HepG2 (cell line): ENCODE results near the gene OSBPL3. TPM values are rescaled to one million over a fixed set of nuclear protein-coding genes. Genes with fewer than 3 reads are reported as not detected.

Source experiments
- ATAC-seq: fragments of 200-7000 bp; cut with Tn5 transposase; 3 replicates; pipeline ENCODE4 v1.9.1; 2020; ENCODE audit warnings: mild to moderate bottlenecking, moderate library complexity
- BruUV-seq: library from RNA; stranded (reverse); fragments of 400-500 nt; replicated peaks from 2 replicates; lab custom pipeline; 2021; lab: Mats Ljungman, UMichigan
- CTCF ChIA-PET: fragments of 300-600 bp; formaldehyde crosslinking; extraction: SDS; loops from one replicate; lab custom pipeline; 2021; ENCODE audit warnings: low total read pairs, inconsistent platforms, low intra/inter-chr PET ratio; lab: Yijun Ruan, JAX
- POLR2A ChIA-PET: fragments of 350-600 bp; sonication (Branson Sonifier 250); formaldehyde crosslinking; loops from one replicate; lab custom pipeline; 2020; ENCODE audit warnings: antibody characterized with exemption, inconsistent platforms; lab: Yijun Ruan, JAX
- DNase-seq: peaks from one replicate; pipeline ENCODE4 v3.0.0-alpha.2; 2015; ENCODE audit warnings: low spot score
- FAIRE-seq: peaks from 3 replicates; lab custom pipeline; 2011; peaks lifted over from hg19 to GRCh38; lab: Jason Lieb, UNC
- H2AFZ ChIP-seq: one replicate; pipeline ENCODE4 v1.6.1; 2011; ENCODE audit warnings: low read length, inconsistent platforms
- H3K27ac ChIP-seq: fragments of 300-600 bp; 3 replicates; pipeline ENCODE4 v1.8.0; 2011; ENCODE audit warnings: mixed run types, mild to moderate bottlenecking, mixed read lengths, low read length, inconsistent platforms; ENCODE audit not compliant: insufficient read depth; ENCODE audit errors: extremely low read length
- H3K27me3 ChIP-seq, 2 experiments: fragments of 200-600 bp in 1 of 2; 2 replicates in 1 of 2; 3 replicates in 1 of 2; pipeline versions ENCODE4 v1.6.0 to v1.8.0; 2011; ENCODE audit warnings: low read length in 2 of 2, mild to moderate bottlenecking in 2 of 2, moderate library complexity in 2 of 2, inconsistent platforms in 1 of 2; ENCODE audit not compliant: insufficient read depth in 2 of 2, control insufficient read depth in 1 of 2
- H3K36me3 ChIP-seq, 2 experiments: fragments of 200-600 bp in 1 of 2; replicated peaks in 1 of 2; 2 replicates in 1 of 2; 3 replicates in 1 of 2; pipeline versions ENCODE4 v1.5.1 to v1.8.0; 2011; ENCODE audit warnings: low read length in 2 of 2, inconsistent platforms in 1 of 2; ENCODE audit not compliant: insufficient read depth in 2 of 2, control insufficient read depth in 1 of 2
- H3K4me1 ChIP-seq: 2 replicates; pipeline ENCODE4 v1.5.1; 2012; ENCODE audit warnings: low read length, inconsistent platforms; ENCODE audit not compliant: insufficient read depth
- H3K4me2 ChIP-seq: 2 replicates; pipeline ENCODE4 v1.6.0; 2011; ENCODE audit warnings: low read depth, low read length, inconsistent platforms
- H3K4me3 ChIP-seq, 3 experiments: fragments of 200-600 bp in 1 of 3; sonication (generic), shearing (Covaris generic) in 1 of 3; replicated peaks in 1 of 3; 2 replicates each; pipeline ENCODE4 v1.5.1; 2011 to 2016; ENCODE audit warnings: low read length in 3 of 3, inconsistent platforms in 2 of 3, low read depth in 2 of 3, mild to moderate bottlenecking in 2 of 3, control low read depth in 1 of 3, mixed read lengths in 1 of 3; ENCODE audit not compliant: insufficient read depth in 1 of 3
- H3K79me2 ChIP-seq: one replicate; pipeline ENCODE4 v1.6.1; 2011; ENCODE audit warnings: low read length, inconsistent platforms; ENCODE audit not compliant: insufficient read depth
- H3K9ac ChIP-seq: 2 replicates; pipeline ENCODE4 v1.6.0; 2011; ENCODE audit warnings: mild to moderate bottlenecking, low read depth, low read length, inconsistent platforms; ENCODE audit not compliant: insufficient read depth
- H3K9me3 ChIP-seq: 2 replicates; pipeline ENCODE4 v1.5.1; 2012; ENCODE audit warnings: mild to moderate bottlenecking, low read length
- H4K20me1 ChIP-seq: 2 replicates; pipeline ENCODE4 v1.6.0; 2011; ENCODE audit warnings: inconsistent platforms, mild to moderate bottlenecking, low read length, moderate library complexity; ENCODE audit not compliant: insufficient read depth
- KDM3A ChIP-seq: IDR thresholded peaks from 2 replicates; pipeline ENCODE4 v1.6.1; 2018; ENCODE audit warnings: low read depth, missing compliant biosample characterization
- KLF13 ChIP-seq: sonication (generic); formaldehyde crosslinking; IDR thresholded peaks from 2 replicates; pipeline ENCODE4 v1.4.0; 2020; ENCODE audit warnings: mild to moderate bottlenecking, missing genetic modification reagents
- NFIB ChIP-seq: sonication (generic); formaldehyde crosslinking; IDR thresholded peaks from 2 replicates; pipeline ENCODE4 v1.9.0; 2021; ENCODE audit warnings: missing genetic modification reagents, mild to moderate bottlenecking, borderline replicate concordance
- POGZ ChIP-seq: sonication (generic); formaldehyde crosslinking; IDR thresholded peaks from 2 replicates; pipeline ENCODE4 v1.4.0; 2020; ENCODE audit warnings: mild to moderate bottlenecking, missing genetic modification reagents
- RFXAP ChIP-seq: sonication (generic); formaldehyde crosslinking; IDR thresholded peaks from 2 replicates; pipeline ENCODE4 v1.4.0; 2020; ENCODE audit warnings: missing genetic modification reagents, borderline replicate concordance
- RXRA ChIP-seq: sonication (generic); formaldehyde crosslinking; IDR thresholded peaks from 2 replicates; pipeline ENCODE4 v1.5.1; 2020; ENCODE audit warnings: missing genetic modification reagents
- SKI ChIP-seq: fragments of 450-650 bp; IDR thresholded peaks from one replicate; pipeline ENCODE4 v1.6.1; 2018; ENCODE audit warnings: mild to moderate bottlenecking; ENCODE audit not compliant: partially characterized antibody
- SOX6 ChIP-seq, 2 experiments: fragments of 450-650 bp in 1 of 2; sonication (generic) in 1 of 2; formaldehyde crosslinking in 1 of 2; IDR thresholded peaks; 2 replicates each; pipeline versions ENCODE4 v1.4.0 to v1.6.1; 2017 to 2020; ENCODE audit warnings: antibody characterized with exemption in 1 of 2, mild to moderate bottlenecking in 1 of 2, missing genetic modification reagents in 1 of 2
- ZBTB25 ChIP-seq: IDR thresholded peaks from 2 replicates; pipeline ENCODE4 v1.6.1; 2018; ENCODE audit warnings: missing genetic modification reagents
- ZFP91 ChIP-seq: sonication (generic); formaldehyde crosslinking; IDR thresholded peaks from 2 replicates; pipeline ENCODE4 v1.9.0; 2022; ENCODE audit warnings: missing genetic modification reagents, mild to moderate bottlenecking, borderline replicate concordance
- ZNF564 ChIP-seq: sonication (generic); formaldehyde crosslinking; IDR thresholded peaks from 2 replicates; pipeline ENCODE4 v1.8.1; 2023; ENCODE audit warnings: mild to moderate bottlenecking, missing genetic modification reagents
- WGBS: methylation state at CpG from one replicate; pipeline ENCODE4 v1.1.6; 2017; ENCODE audit warnings: low lambda C conversion rate; 5-methylcytosine and 5-hydroxymethylcytosine counted together
- in situ Hi-C: cut with HindIII; loops from 2 replicates; pipeline ENCODE4 v1.10.0; 2017; ENCODE audit warnings: low pct_unique_long_range_greater_than_20kb; ENCODE audit not compliant: extremely low pct_ligation_motif_present
- intact Hi-C: fragments of 100-400 bp; cut with micrococcal nuclease; formaldehyde crosslinking; loops from one replicate; pipeline ENCODE4 v1.10.0; 2022; ENCODE audit not compliant: unreplicated experiment
- polyA plus RNA-seq, 8 experiments: library from polyadenylated mRNA; depleted of rRNA in 3 of 8; stranded (reverse) in 7 of 8; unstranded in 1 of 8; fragments of >200 nt; fragmentation: Illumina TruSeq in 4 of 8; extraction: Trizol in 4 of 8; gene quantifications; 2 replicates each; pipeline versions ENCODE4 v1.2.1 to v1.2.3, GENCODE V29; 2011 to 2016; ENCODE audit warnings: low read depth in 4 of 8, missing spikeins in 1 of 8, mixed read lengths in 1 of 8; ENCODE audit not compliant: insufficient read depth in 1 of 8
- total RNA-seq, 5 experiments: library from RNA; depleted of rRNA; stranded (reverse); fragments of >200 nt; fragmentation: Illumina TruSeq; extraction: Trizol; gene quantifications; 2 replicates each; pipeline ENCODE4 v1.2.3, GENCODE V29; 2016; ENCODE audit warnings: low read depth in 1 of 5
- TF ChIP-seq, protein P1 (sequence below): sonication (generic); formaldehyde crosslinking; IDR thresholded peaks from 2 replicates; pipeline ENCODE4 v1.4.0; 2020; ENCODE audit warnings: mild to moderate bottlenecking, missing genetic modification reagents

OSBPL3 gene
- total and polyA plus RNA-seq, 2 of the 13 experiments (the other 11 are each of a cell fraction or from before 2014, with no cell fraction given), result 8.8 to 28.9 TPM

- intact Hi-C loops, result no loop called here
- no peak overlapping the region for H3K9ac ChIP-seq
- WGBS, result 97% methylated on average over 3 of the region's 3 CpGs
- FAIRE-seq (no peak), DNase-seq (no peak), ATAC-seq (no peak)
- H3K9me3 ChIP-seq, result no peaks in the 10 kb centered on the region
- no peak overlapping the region for H2AFZ ChIP-seq
- ChIA-PET CTCF (no interaction called here), POLR2A (interaction anchor here (1.3 kb wide), 1 partner anchor 68 kb away, joined by 3 read pairs; the partner anchor contains the start of gene OSBPL3)
- BruUV-seq, result no TSS peak
- no peaks in the 10 kb centered on the region for H3K36me3 ChIP-seq
- H3K79me2 ChIP-seq, result peaks cover 34% of the 10 kb centered on the region
- no peaks in the 10 kb centered on the region for H3K27me3 ChIP-seq
- in situ Hi-C loops, result no loop called here
- H3K4me2 ChIP-seq, result no peak overlapping the region
- peaks cover 18% of the 10 kb centered on the region for H3K4me1 ChIP-seq
- H4K20me1 ChIP-seq, result no peaks in the 10 kb centered on the region
- H3K4me3 ChIP-seq, result no peak overlapping the region
- no peak overlapping the region for H3K27ac ChIP-seq
- TF ChIP-seq KLF13 (no peak), NFIB (CRISPR knock-in tag) (no peak), SKI (no peak), ZNF564 (CRISPR knock-in tag) (no peak), RFXAP (CRISPR knock-in tag) (no peak), POGZ (no peak), ZBTB25 (no peak), KDM3A (no peak), RXRA (CRISPR knock-in tag) (no peak), SOX6 (IDR thresholded peaks at IDR 0.05) (no peak), SOX6 (CRISPR knock-in tag; IDR thresholded peaks at IDR 0.05) (no peak), ZFP91 (CRISPR knock-in tag) (no peak)
- TF ChIP-seq, protein P1, sequence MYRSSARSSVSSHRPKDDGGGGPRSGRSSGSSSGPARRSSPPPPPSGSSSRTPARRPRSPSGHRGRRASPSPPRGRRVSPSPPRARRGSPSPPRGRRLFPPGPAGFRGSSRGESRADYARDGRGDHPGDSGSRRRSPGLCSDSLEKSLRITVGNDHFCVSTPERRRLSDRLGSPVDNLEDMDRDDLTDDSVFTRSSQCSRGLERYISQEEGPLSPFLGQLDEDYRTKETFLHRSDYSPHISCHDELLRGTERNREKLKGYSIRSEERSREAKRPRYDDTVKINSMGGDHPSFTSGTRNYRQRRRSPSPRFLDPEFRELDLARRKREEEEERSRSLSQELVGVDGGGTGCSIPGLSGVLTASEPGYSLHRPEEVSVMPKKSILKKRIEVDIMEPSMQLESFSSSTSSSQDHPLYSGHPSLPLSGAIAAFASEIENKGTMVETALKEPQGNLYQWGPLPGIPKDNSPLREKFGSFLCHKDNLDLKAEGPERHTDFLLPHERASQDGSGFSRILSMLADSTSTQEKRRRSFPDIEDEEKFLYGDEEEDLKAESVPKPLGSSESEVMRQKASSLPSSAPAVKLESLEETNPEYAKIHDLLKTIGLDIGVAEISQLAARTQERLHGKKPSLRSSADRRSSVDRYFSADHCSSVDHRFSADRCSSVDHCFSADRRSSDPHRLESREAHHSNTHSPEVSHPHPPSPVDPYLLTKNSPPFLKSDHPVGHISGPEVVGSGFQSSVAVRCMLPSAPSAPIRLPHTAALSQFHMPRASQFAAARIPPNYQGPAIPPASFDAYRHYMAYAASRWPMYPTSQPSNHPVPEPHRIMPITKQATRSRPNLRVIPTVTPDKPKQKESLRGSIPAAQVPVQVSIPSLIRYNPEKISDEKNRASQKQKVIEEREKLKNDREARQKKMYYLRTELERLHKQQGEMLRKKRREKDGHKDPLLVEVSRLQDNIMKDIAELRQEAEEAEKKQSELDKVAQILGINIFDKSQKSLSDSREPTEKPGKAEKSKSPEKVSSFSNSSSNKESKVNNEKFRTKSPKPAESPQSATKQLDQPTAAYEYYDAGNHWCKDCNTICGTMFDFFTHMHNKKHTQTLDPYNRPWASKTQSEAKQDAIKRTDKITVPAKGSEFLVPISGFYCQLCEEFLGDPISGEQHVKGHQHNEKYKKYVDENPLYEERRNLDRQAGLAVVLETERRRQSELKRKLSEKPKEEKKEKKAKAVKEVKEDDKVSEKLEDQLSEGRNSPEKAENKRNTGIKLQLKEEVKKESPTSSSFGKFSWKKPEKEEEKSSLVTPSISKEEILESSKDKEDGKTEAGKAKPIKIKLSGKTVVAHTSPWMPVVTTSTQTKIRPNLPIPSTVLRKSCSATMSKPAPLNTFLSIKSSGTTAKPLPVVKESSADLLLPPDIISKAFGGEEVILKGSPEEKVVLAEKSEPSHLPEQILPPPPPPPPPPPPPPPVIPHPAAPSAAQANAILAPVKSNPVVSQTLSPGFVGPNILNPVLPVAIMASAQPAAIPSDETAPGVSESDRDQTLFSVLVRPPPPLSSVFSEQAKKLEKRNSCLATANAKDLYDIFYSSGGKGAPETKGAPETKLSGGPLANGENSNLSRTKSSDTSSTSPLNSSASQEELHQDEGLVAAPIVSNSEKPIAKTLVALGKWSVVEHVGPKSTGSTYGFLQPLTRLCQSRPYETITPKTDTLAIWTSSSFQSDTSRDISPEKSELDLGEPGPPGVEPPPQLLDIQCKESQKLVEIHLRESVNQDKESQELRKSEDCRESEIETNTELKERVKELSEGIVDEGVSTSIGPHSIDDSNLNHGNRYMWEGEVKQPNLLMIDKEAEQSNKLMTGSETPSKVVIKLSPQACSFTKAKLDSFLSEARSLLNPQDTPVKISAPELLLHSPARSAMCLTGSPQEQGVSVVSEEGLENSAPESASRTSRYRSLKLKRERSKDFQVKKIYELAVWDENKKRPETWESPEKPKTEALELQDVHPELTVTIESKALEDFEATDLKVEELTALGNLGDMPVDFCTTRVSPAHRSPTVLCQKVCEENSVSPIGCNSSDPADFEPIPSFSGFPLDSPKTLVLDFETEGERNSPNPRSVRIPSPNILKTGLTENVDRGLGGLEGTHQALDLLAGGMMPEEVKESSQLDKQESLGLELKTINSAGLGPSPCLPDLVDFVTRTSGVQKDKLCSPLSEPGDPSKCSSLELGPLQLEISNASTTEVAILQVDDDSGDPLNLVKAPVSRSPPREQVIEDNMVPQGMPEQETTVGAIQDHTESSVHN (CRISPR knock-in tag), result no peak
These were observed 68.8 kb downstream of the OSBPL3 start for GRCh38 chr7:24911213-24911603.
